H1 (cell line): ENCODE results near the gene SPRR4. TPM values are rescaled to one million over a fixed set of nuclear protein-coding genes. Genes with fewer than 3 reads are reported as not detected.

ENCODE experiments used
- CTCF ChIA-PET: fragments of 300-600 bp; sonication (Branson Sonifier 250); formaldehyde crosslinking; loops from one replicate; lab custom pipeline; 2021; ENCODE audit not compliant: partially characterized antibody; lab: Charles Lee
- POLR2A ChIA-PET: fragments of 300-600 bp; sonication (Branson Sonifier 250); formaldehyde crosslinking; loops from one replicate; lab custom pipeline; 2021; ENCODE audit warnings: inconsistent platforms; ENCODE audit not compliant: partially characterized antibody; lab: Charles Lee
- DNase-seq, 2 experiments: peaks; one replicate each; pipeline versions ENCODE4 v3.0.0 to v3.0.0-alpha.2; 2010 to 2022; ENCODE audit warnings: low spot score in 2 of 2, low read depth in 1 of 2, mixed read lengths in 1 of 2
- FAIRE-seq: peaks from 2 replicates; lab custom pipeline; 2011; peaks lifted over from hg19 to GRCh38; lab: Jason Lieb, UNC
- H2AFZ ChIP-seq: 2 replicates; pipeline ENCODE4 v1.8.1; 2012; ENCODE audit warnings: low read length, inconsistent platforms
- H2AK5ac ChIP-seq: 2 replicates; pipeline ENCODE4 v1.6.1; 2013; ENCODE audit warnings: low read depth, low read length
- H2BK120ac ChIP-seq: replicated peaks from 2 replicates; pipeline ENCODE3; 2013; ENCODE audit warnings: low read depth, low read length, inconsistent platforms
- H2BK12ac ChIP-seq: 2 replicates; pipeline ENCODE4 v1.6.1; 2013; ENCODE audit warnings: low read depth, low read length
- H2BK15ac ChIP-seq: 2 replicates; pipeline ENCODE4 v1.6.1; 2013; ENCODE audit warnings: low read length
- H2BK20ac ChIP-seq: 2 replicates; pipeline ENCODE4 v1.6.1; 2013; ENCODE audit warnings: low read length
- H2BK5ac ChIP-seq: 2 replicates; pipeline ENCODE4 v1.6.1; 2013; ENCODE audit warnings: low read depth, low read length
- H3K14ac ChIP-seq: 2 replicates; pipeline ENCODE4 v1.6.1; 2013; ENCODE audit warnings: inconsistent platforms; ENCODE audit not compliant: insufficient read length
- H3K18ac ChIP-seq: 2 replicates; pipeline ENCODE4 v1.6.1; 2013; ENCODE audit warnings: low read length; ENCODE audit errors: extremely low read depth
- H3K23ac ChIP-seq: 2 replicates; pipeline ENCODE4 v1.6.1; 2013; ENCODE audit warnings: inconsistent platforms; ENCODE audit not compliant: insufficient read length
- H3K23me2 ChIP-seq: 2 replicates; pipeline ENCODE4 v1.6.1; 2013; ENCODE audit warnings: low read depth, low read length
- H3K27ac ChIP-seq: 2 replicates; pipeline ENCODE4 v1.6.1; 2011; ENCODE audit warnings: low read depth, low read length, inconsistent platforms
- H3K27me3 ChIP-seq, 4 experiments: replicated peaks in 1 of 4; 1 replicate in 1 of 4; 2 replicates in 3 of 4; pipeline versions ENCODE4 v1.6.1 to v1.8.1; 2011 to 2013; ENCODE audit warnings: low read length in 3 of 4, mild to moderate bottlenecking in 3 of 4, inconsistent platforms in 2 of 4, mixed read lengths in 2 of 4, moderate library complexity in 1 of 4; ENCODE audit not compliant: control insufficient read depth in 3 of 4, insufficient read depth in 3 of 4; ENCODE audit errors: extremely low read depth in 1 of 4
- H3K36me3 ChIP-seq, 4 experiments: 2 replicates each; pipeline versions ENCODE4 v1.6.1 to v1.8.1; 2011 to 2013; ENCODE audit warnings: mild to moderate bottlenecking in 4 of 4, low read length in 3 of 4, moderate library complexity in 2 of 4, control low read depth in 1 of 4, inconsistent platforms in 1 of 4; ENCODE audit not compliant: insufficient read depth in 4 of 4, control insufficient read depth in 2 of 4
- H3K4ac ChIP-seq: replicated peaks from 2 replicates; pipeline ENCODE3; 2013; ENCODE audit warnings: low read length, low read depth, mixed read lengths, inconsistent platforms; ENCODE audit not compliant: insufficient read length
- H3K4me1 ChIP-seq, 4 experiments: replicated peaks in 1 of 4; 1 replicate in 1 of 4; 2 replicates in 3 of 4; pipeline versions ENCODE4 v1.6.1 to v1.8.1; 2011 to 2013; ENCODE audit warnings: low read length in 3 of 4, inconsistent platforms in 2 of 4, mixed read lengths in 1 of 4; ENCODE audit not compliant: insufficient read depth in 4 of 4, control insufficient read depth in 3 of 4
- H3K4me2 ChIP-seq, 2 experiments: 2 replicates each; pipeline versions ENCODE4 v1.6.1 to v1.8.1; 2011 to 2013; ENCODE audit warnings: low read depth in 2 of 2, low read length in 2 of 2, control low read depth in 1 of 2, inconsistent platforms in 1 of 2, mild to moderate bottlenecking in 1 of 2; ENCODE audit not compliant: insufficient read depth in 1 of 2
- H3K4me3 ChIP-seq, 4 experiments: fragments of 200-600, 300-600 bp in 1 of 4; sonication (generic), shearing (Covaris generic), sonication (Bioruptor Twin) in 1 of 4; 2 replicates each; pipeline versions ENCODE4 v1.5.1 to v1.8.1; 2011 to 2016; ENCODE audit warnings: low read length in 4 of 4, low read depth in 3 of 4, control low read depth in 2 of 4, inconsistent platforms in 2 of 4, mild to moderate bottlenecking in 2 of 4, mixed read lengths in 1 of 4, moderate library complexity in 1 of 4; ENCODE audit not compliant: insufficient read depth in 2 of 4; ENCODE audit errors: extremely low read depth in 1 of 4
- H3K56ac ChIP-seq: replicated peaks from 2 replicates; pipeline ENCODE3; 2013; ENCODE audit warnings: low read depth, mild to moderate bottlenecking, mixed read lengths, low read length, inconsistent platforms; ENCODE audit not compliant: insufficient read length
- H3K79me1 ChIP-seq: 2 replicates; pipeline ENCODE4 v1.6.1; 2013; ENCODE audit warnings: low read depth, low read length, control low read depth
- H3K79me2 ChIP-seq, 2 experiments: 2 replicates each; pipeline versions ENCODE4 v1.6.1 to v1.8.1; 2012 to 2013; ENCODE audit warnings: low read length in 2 of 2, mild to moderate bottlenecking in 2 of 2, inconsistent platforms in 1 of 2; ENCODE audit not compliant: insufficient read depth in 2 of 2, control insufficient read depth in 1 of 2
- H3K9ac ChIP-seq, 4 experiments: replicated peaks in 1 of 4; 1 replicate in 1 of 4; 2 replicates in 3 of 4; pipeline versions ENCODE4 v1.6.1 to v1.8.1; 2011 to 2013; ENCODE audit warnings: low read depth in 3 of 4, low read length in 3 of 4, control low read depth in 2 of 4, mild to moderate bottlenecking in 2 of 4, moderate library complexity in 2 of 4, inconsistent platforms in 1 of 4; ENCODE audit errors: extremely low read depth in 1 of 4
- H3K9me3 ChIP-seq, 2 experiments: 2 replicates each; pipeline versions ENCODE4 v1.6.1 to v1.8.1; 2012 to 2013; ENCODE audit warnings: mild to moderate bottlenecking in 2 of 2, moderate library complexity in 2 of 2, control low read depth in 1 of 2, inconsistent platforms in 1 of 2, low read depth in 1 of 2, low read length in 1 of 2, mixed read lengths in 1 of 2; ENCODE audit not compliant: insufficient read depth in 2 of 2
- H4K20me1 ChIP-seq, 2 experiments: replicated peaks in 1 of 2; 2 replicates each; pipeline versions ENCODE3 to v1.8.1; 2011 to 2013; ENCODE audit warnings: inconsistent platforms in 2 of 2, low read length in 2 of 2, mild to moderate bottlenecking in 1 of 2; ENCODE audit not compliant: insufficient read depth in 2 of 2, control insufficient read depth in 1 of 2
- H4K5ac ChIP-seq: 2 replicates; pipeline ENCODE4 v1.6.1; 2013; ENCODE audit warnings: low read length, low read depth, mixed read lengths, inconsistent platforms; ENCODE audit not compliant: insufficient read length
- H4K8ac ChIP-seq: 2 replicates; pipeline ENCODE4 v1.8.0; 2013; ENCODE audit warnings: mild to moderate bottlenecking, moderate library complexity, low read length, inconsistent platforms; ENCODE audit not compliant: insufficient read depth; ENCODE audit errors: extremely low read depth
- H4K91ac ChIP-seq: replicated peaks from 2 replicates; pipeline ENCODE3; 2013; ENCODE audit warnings: low read length, mixed read lengths, inconsistent platforms; ENCODE audit not compliant: insufficient read length
- BCL11A ChIP-seq, 2 experiments: IDR thresholded peaks; one replicate each; pipeline ENCODE4 v1.6.1; 2011; ENCODE audit warnings: low read depth in 2 of 2, low read length in 2 of 2, mild to moderate bottlenecking in 2 of 2
- CHD2 ChIP-seq: IDR thresholded peaks from 2 replicates; pipeline ENCODE4 v1.6.1; 2012; ENCODE audit warnings: low read length, improper control_type of control experiment
- EGR1 ChIP-seq: IDR thresholded peaks from 2 replicates; pipeline ENCODE4 v1.6.1; 2011; ENCODE audit warnings: low read depth, low read length, borderline replicate concordance
- GABPA ChIP-seq: IDR thresholded peaks from 2 replicates; pipeline ENCODE4 v1.6.1; 2011; ENCODE audit warnings: mild to moderate bottlenecking, low read length, moderate library complexity, borderline replicate concordance; ENCODE audit not compliant: insufficient read depth
- KDM1A ChIP-seq: fragments of 200-600, 300-600 bp; sonication (generic); IDR thresholded peaks from 2 replicates; pipeline ENCODE4 v1.7.1; 2016; ENCODE audit warnings: mild to moderate bottlenecking, low read length, borderline replicate concordance
- POLR2A ChIP-seq, 2 experiments: IDR thresholded peaks; 1 replicate in 1 of 2; 2 replicates in 1 of 2; pipeline ENCODE4 v1.6.1; 2011; ENCODE audit warnings: low read depth in 2 of 2, low read length in 2 of 2, mild to moderate bottlenecking in 2 of 2; ENCODE audit errors: control extremely low read depth in 1 of 2
- RBBP5 ChIP-seq: IDR thresholded peaks from 2 replicates; pipeline ENCODE4 v1.7.1; 2012; ENCODE audit warnings: low read depth, mild to moderate bottlenecking, inconsistent platforms, low read length, moderate library complexity, borderline replicate concordance
- RFX5 ChIP-seq: IDR thresholded peaks from 2 replicates; pipeline ENCODE4 v1.6.1; 2011; ENCODE audit warnings: low read depth, low read length, improper control_type of control experiment, borderline replicate concordance
- SIN3A ChIP-seq, 2 experiments: IDR thresholded peaks in 1 of 2; conservative IDR thresholded peaks in 1 of 2; 2 replicates each; pipeline ENCODE4 v1.6.1; 2011 to 2012; ENCODE audit warnings: low read length in 2 of 2, improper control_type of control experiment in 1 of 2, low read depth in 1 of 2, mild to moderate bottlenecking in 1 of 2
- SP1 ChIP-seq: IDR thresholded peaks from 2 replicates; pipeline ENCODE4 v1.6.1; 2011; ENCODE audit warnings: low read depth, low read length
- SUZ12 ChIP-seq: fragments of 200-600 bp; sonication (generic); IDR thresholded peaks from 2 replicates; pipeline ENCODE4 v1.6.1; 2012; ENCODE audit warnings: mild to moderate bottlenecking, inconsistent platforms, low read length, moderate library complexity, mixed read lengths
- TEAD4 ChIP-seq: IDR thresholded peaks from 2 replicates; pipeline ENCODE4 v1.6.1; 2012; ENCODE audit warnings: low read depth, low read length, inconsistent platforms, mixed read lengths
- WGBS, 2 experiments: shearing (Covaris generic) in 1 of 2; methylation state at CpG; one replicate each; pipeline versions ENCODE4 v1.1.6 to v1.1.7; 2013 to 2015; ENCODE audit warnings: low lambda C conversion rate in 2 of 2, mixed read lengths in 2 of 2, inconsistent platforms in 1 of 2, low coverage in 1 of 2, missing lambda C conversion rate in 1 of 2; ENCODE audit not compliant: insufficient replicate concordance in 2 of 2, insufficient coverage in 1 of 2, insufficient read length in 1 of 2; ENCODE audit errors: extremely low coverage in 1 of 2, missing lambda C conversion rate in 1 of 2; 5-methylcytosine and 5-hydroxymethylcytosine counted together
- polyA plus RNA-seq, 7 experiments: library from polyadenylated mRNA; depleted of rRNA in 3 of 7; stranded (reverse) in 5 of 7; unstranded in 2 of 7; fragments of >200 nt in 5 of 7; fragments of 200-250 nt in 2 of 7; gene quantifications; 1 replicate in 5 of 7; 2 replicates in 1 of 7; 4 replicates in 1 of 7; pipeline versions ENCODE4 v1.2.1 to v1.2.3, GENCODE V29; 2011 to 2013; ENCODE audit warnings: missing spikeins in 2 of 7, mixed read lengths in 2 of 7
- total RNA-seq: library from RNA; stranded (reverse); fragmentation: NEBNext Ultra II Directional; extraction: Animal tissue kit (Norgen Biotek cat#: 25700); gene quantifications from 2 replicates; pipeline ENCODE4 v1.2.1, GENCODE V29; 2021

Gene SPRR4
- total and polyA plus RNA-seq, 2 of the 8 experiments (the other 6 are each of a cell fraction or from before 2014, with no cell fraction given) = not detected

GRCh38 chr1:152957561-152957960 lies 12.9 kb upstream of the SPRR4 start:
- ChIA-PET POLR2A (no interaction called here), CTCF (interaction anchor here (0.6 kb wide), 1 partner anchor 236 kb away, joined by 3 read pairs; no protein-coding TSS in a partner anchor)
- Histone ChIP-seq H4K91ac (no peak overlapping the region), H3K9me3 (0 out of 4 replicates have a peak, but pooled peaks cover 0 to 3% of the 10 kb centered on the region in 2 experiments), H4K20me1 (no peaks in the 10 kb centered on the region), H3K18ac (no peak overlapping the region), H3K4me3 (no peak overlapping the region), H2AFZ (no peak overlapping the region), H2BK12ac (no peak overlapping the region), H3K23me2 (no peaks in the 10 kb centered on the region; the same call in 1 of the 2 replicates)
- no peak for TF ChIP-seq SP1
- no peak for TF ChIP-seq TEAD4
- TF ChIP-seq CHD2 = no peak
- TF ChIP-seq RBBP5 = no peak
- no peak for TF ChIP-seq EGR1
- TF ChIP-seq GABPA = no peak
- no peak for TF ChIP-seq BCL11A (IDR thresholded peaks at IDR 0.05; ENCODE audit: low read depth in 2 of 2, low read length in 2 of 2)
- TF ChIP-seq RFX5 = no peak
- no peak for TF ChIP-seq SUZ12
- no peak for TF ChIP-seq POLR2A (IDR thresholded peaks at IDR 0.05; ENCODE audit: control extremely low read depth in 1 of 2, low read depth in 2 of 2, low read length in 2 of 2)
- no peak for TF ChIP-seq KDM1A
- TF ChIP-seq SIN3A (conservative IDR thresholded peaks at IDR 0.05 in 1 of 2, IDR thresholded peaks at IDR 0.05 in 1 of 2; ENCODE audit: low read depth in 1 of 2, low read length in 2 of 2) = no peak
- TF ChIP-seq, all 59 proteins: peak for 0
- no peak overlapping the region for H3K9ac ChIP-seq
- no peak overlapping the region for H3K4me2 ChIP-seq
- no peak overlapping the region for H2BK15ac ChIP-seq
- no peak overlapping the region for H3K4ac ChIP-seq
- H4K5ac ChIP-seq = no peak overlapping the region
- no peak for DNase-seq
- no peak overlapping the region for H3K23ac ChIP-seq
- H3K27ac ChIP-seq = no peak overlapping the region
- H2BK5ac ChIP-seq = no peak overlapping the region
- no peaks in the 10 kb centered on the region for H3K27me3 ChIP-seq
- no peak overlapping the region for H2AK5ac ChIP-seq
- no peaks in the 10 kb centered on the region for H3K79me2 ChIP-seq
- H3K14ac ChIP-seq = no peak overlapping the region
- H3K56ac ChIP-seq = no peak overlapping the region
- FAIRE-seq = no peak
- H2BK20ac ChIP-seq = no peak overlapping the region
- H3K79me1 ChIP-seq = no peaks in the 10 kb centered on the region
- H3K4me1 ChIP-seq = no peaks in the 10 kb centered on the region
- no peaks in the 10 kb centered on the region for H3K36me3 ChIP-seq
- WGBS, 2 experiments = 98% methylated on average over 3 of the region's 3 CpGs; no CpG with 5 or more reads in 1 of the 2 experiments
- H2BK120ac ChIP-seq = no peak overlapping the region
- H4K8ac ChIP-seq = no peak overlapping the region
